MV-4-11 (cell line): ENCODE measurements around the gene SAFB2.

Source experiments
- DNase-seq: peaks from one replicate; lab custom pipeline; 2025; lab: John Stamatoyannopoulos, UW

The SAFB2 gene

GRCh38 chr19:5579697-5580096 lies 42.9 kb downstream of the SAFB2 start:
- DNase-seq: no peak

- DNase-seq: no peak
Measured at GRCh38 chr19:5579286-5579685, 43.3 kb downstream of the SAFB2 start.

GRCh38 chr19:5578097-5578846 lies 44.3 kb downstream of the SAFB2 start:
- peak; percentile 64 for DNase-seq

- no peak for DNase-seq
Measured at GRCh38 chr19:5575590-5575989, 47.0 kb downstream of the SAFB2 start.

- no peak for DNase-seq
Measured at GRCh38 chr19:5572556-5573286, 49.9 kb downstream of the SAFB2 start.

GRCh38 chr19:5571777-5572176 lies 50.8 kb downstream of the SAFB2 start:
- no peak for DNase-seq

- DNase-seq: no peak
Measured at GRCh38 chr19:5567970-5568407, 54.6 kb downstream of the SAFB2 start.

- DNase-seq: no peak
Measured at GRCh38 chr19:5567360-5567969, 55.1 kb downstream of the SAFB2 start, which contains the start of gene TINCR. Gene TINCR (minus strand): TSS chr19:5567953.

- no peak for DNase-seq
Measured at GRCh38 chr19:5564930-5565329, 57.6 kb downstream of the SAFB2 start.

- DNase-seq: no peak
Measured at GRCh38 chr19:5563935-5564612, 58.5 kb downstream of the SAFB2 start.

- no peak for DNase-seq
Measured at GRCh38 chr19:5563008-5563431, 59.6 kb downstream of the SAFB2 start.

- DNase-seq: no peak
Measured at GRCh38 chr19:5562280-5562679, 60.3 kb downstream of the SAFB2 start.

- DNase-seq: no peak
Measured at GRCh38 chr19:5561559-5561958, 61.0 kb downstream of the SAFB2 start.

- no peak for DNase-seq
Measured at GRCh38 chr19:5560156-5560555, 62.4 kb downstream of the SAFB2 start.

- DNase-seq: no peak
Measured at GRCh38 chr19:5559804-5560133, 62.8 kb downstream of the SAFB2 start.

GRCh38 chr19:5558101-5558621 lies 64.4 kb downstream of the SAFB2 start:
- no peak for DNase-seq

- no peak for DNase-seq
Measured at GRCh38 chr19:5557691-5558090, 64.9 kb downstream of the SAFB2 start.

GRCh38 chr19:5554828-5555227 lies 67.7 kb downstream of the SAFB2 start:
- no peak for DNase-seq

GRCh38 chr19:5553892-5554291 lies 68.7 kb downstream of the SAFB2 start:
- no peak for DNase-seq

- peak; percentile 55 for DNase-seq
Measured at GRCh38 chr19:5547881-5548280, 74.7 kb downstream of the SAFB2 start.

- DNase-seq: no peak
Measured at GRCh38 chr19:5545984-5546383, 76.6 kb downstream of the SAFB2 start.

- no peak for DNase-seq
Measured at GRCh38 chr19:5545051-5545450, 77.5 kb downstream of the SAFB2 start.
